Right lobe of liver (tissue), 4 donors: ENCODE measurements around the gene PTK6.

Experiments
- POLR2A ChIP-seq: fragments of 450-650 bp; IDR thresholded peaks from one replicate; pipeline ENCODE4 v1.6.1; 2017; ENCODE audit warnings: antibody characterized with exemption, mild to moderate bottlenecking
- TF ChIP-seq, protein P1 (sequence below), 4 donors: fragments of 200-600 bp in 3 of 4; fragments of 450-650 bp in 1 of 4; IDR thresholded peaks; one replicate each; pipeline versions ENCODE4 v1.5.1 to v1.8.0; 2016 to 2022; ENCODE audit warnings: antibody characterized with exemption in 4 of 4, mild to moderate bottlenecking in 2 of 4
- donor health status: DM: no; HTN: no; CAD: no.
- donor health status: DM: no; HTN: no; CAD: no.
- donor health status: DM: no; HTN: yes; CAD: no.

DNA sequence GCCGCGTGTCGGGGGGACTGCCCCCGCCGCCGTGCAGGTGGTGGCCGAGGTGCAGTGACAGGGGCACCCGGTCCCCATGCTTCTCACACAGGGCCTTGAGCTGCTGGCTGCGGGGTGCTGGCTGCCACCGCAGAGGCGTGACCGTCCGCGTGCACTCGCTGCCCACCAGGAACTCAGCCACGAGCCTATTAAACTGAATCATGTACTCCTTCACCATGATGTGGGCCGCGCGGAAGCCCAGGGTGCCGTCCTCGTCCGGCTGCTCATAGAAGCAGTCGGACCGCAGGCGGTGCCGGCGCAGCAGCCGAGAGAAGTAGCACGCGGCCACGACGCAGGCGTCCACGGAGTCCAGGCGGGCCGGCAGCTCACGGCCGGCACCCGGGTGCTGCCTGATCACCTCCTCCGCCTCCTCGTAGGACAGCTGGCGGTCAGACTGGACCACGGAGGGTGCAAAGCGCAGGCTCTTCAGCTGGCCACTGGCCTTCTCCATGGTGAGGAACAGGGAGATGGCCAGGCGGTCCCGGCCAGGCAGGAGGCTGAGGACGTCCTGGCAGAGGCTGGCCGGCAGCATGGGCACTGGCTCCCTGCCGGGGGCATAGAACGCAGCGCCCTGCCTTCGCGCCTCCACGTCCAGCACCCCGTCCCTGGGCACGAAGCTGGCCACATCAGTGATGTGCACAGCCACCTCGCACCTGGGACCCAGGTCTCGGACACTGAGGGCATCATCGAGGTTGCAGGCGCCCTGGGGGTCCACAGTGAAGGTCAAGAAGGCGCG lies 27.0 kb upstream of the PTK6 start:
- TF ChIP-seq, protein P1, sequence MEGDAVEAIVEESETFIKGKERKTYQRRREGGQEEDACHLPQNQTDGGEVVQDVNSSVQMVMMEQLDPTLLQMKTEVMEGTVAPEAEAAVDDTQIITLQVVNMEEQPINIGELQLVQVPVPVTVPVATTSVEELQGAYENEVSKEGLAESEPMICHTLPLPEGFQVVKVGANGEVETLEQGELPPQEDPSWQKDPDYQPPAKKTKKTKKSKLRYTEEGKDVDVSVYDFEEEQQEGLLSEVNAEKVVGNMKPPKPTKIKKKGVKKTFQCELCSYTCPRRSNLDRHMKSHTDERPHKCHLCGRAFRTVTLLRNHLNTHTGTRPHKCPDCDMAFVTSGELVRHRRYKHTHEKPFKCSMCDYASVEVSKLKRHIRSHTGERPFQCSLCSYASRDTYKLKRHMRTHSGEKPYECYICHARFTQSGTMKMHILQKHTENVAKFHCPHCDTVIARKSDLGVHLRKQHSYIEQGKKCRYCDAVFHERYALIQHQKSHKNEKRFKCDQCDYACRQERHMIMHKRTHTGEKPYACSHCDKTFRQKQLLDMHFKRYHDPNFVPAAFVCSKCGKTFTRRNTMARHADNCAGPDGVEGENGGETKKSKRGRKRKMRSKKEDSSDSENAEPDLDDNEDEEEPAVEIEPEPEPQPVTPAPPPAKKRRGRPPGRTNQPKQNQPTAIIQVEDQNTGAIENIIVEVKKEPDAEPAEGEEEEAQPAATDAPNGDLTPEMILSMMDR (IDR thresholded peaks at IDR 0.05): no peak
- no peak for TF ChIP-seq POLR2A
